ENCODE results near the gene SCO2.

SCO2 gene

GRCh38 chr22:50525104-50525857 lies at the start of gene SCO2:
Gene SCO2 (minus strand): TSS chr22:50525598. CDS start chr22:50524411, 1,187 bp downstream.
- Histone ChIP-seq H3K27ac (ENCODE audit: poor library complexity, severe bottlenecking) (peak within 1 kb of the TSS; percentile 81), H3K36me3 (ENCODE audit: low read depth) (peaks cover 8% of the 10 kb centered on the region)

GRCh38 chr22:50574383-50574755 lies 49.0 kb upstream of the SCO2 start:
- peaks cover 20% of the 10 kb centered on the region for H3K36me3 ChIP-seq (ENCODE audit: low read depth)
- TF ChIP-seq CTCF (IDR thresholded peaks at IDR 0.05; ENCODE audit: poor library complexity, severe bottlenecking): no peak
- no peaks in the 10 kb centered on the region for H3K9me3 ChIP-seq (ENCODE audit: severe bottlenecking)
- no peaks in the 10 kb centered on the region for H3K27me3 ChIP-seq (ENCODE audit: insufficient read depth, poor library complexity, severe bottlenecking)
- H3K27ac ChIP-seq (ENCODE audit: poor library complexity, severe bottlenecking): no peak overlapping the region
- DNase-seq (ENCODE audit: low spot score) (no peak), ATAC-seq (ENCODE audit: low read depth) (no peak)
- no peak overlapping the region for H3K4me3 ChIP-seq (ENCODE audit: severe bottlenecking)
- H3K4me1 ChIP-seq (ENCODE audit: insufficient read depth, poor library complexity, severe bottlenecking): no peaks in the 10 kb centered on the region

More at GRCh38 chr22:50525104-50525857, at the start of gene SCO2:
- TF ChIP-seq CTCF (IDR thresholded peaks at IDR 0.05; ENCODE audit: poor library complexity, severe bottlenecking): no peak
- peak within 1 kb of the TSS; percentile 51 for H3K4me3 ChIP-seq (ENCODE audit: severe bottlenecking)
- no peaks in the 10 kb centered on the region for H3K27me3 ChIP-seq (ENCODE audit: insufficient read depth, poor library complexity, severe bottlenecking)
- DNase-seq (ENCODE audit: low spot score): peak; percentile 95
- H3K4me1 ChIP-seq (ENCODE audit: insufficient read depth, poor library complexity, severe bottlenecking): no peaks in the 10 kb centered on the region
- no peaks in the 10 kb centered on the region for H3K9me3 ChIP-seq (ENCODE audit: severe bottlenecking)
- ATAC-seq (ENCODE audit: low read depth): peak; percentile 45

- peaks cover 14% of the 10 kb centered on the region for H3K36me3 ChIP-seq (ENCODE audit: low read depth)
Observed at GRCh38 chr22:50573491-50574382, 48.3 kb upstream of the SCO2 start.

GRCh38 chr22:50572965-50573364 lies 47.6 kb upstream of the SCO2 start:
- H3K36me3 ChIP-seq (ENCODE audit: low read depth): peaks cover 12% of the 10 kb centered on the region
- H3K4me3 ChIP-seq (ENCODE audit: severe bottlenecking): no peak overlapping the region
- no peaks in the 10 kb centered on the region for H3K27me3 ChIP-seq (ENCODE audit: insufficient read depth, poor library complexity, severe bottlenecking)
- no peaks in the 10 kb centered on the region for H3K4me1 ChIP-seq (ENCODE audit: insufficient read depth, poor library complexity, severe bottlenecking)
- TF ChIP-seq CTCF (IDR thresholded peaks at IDR 0.05; ENCODE audit: poor library complexity, severe bottlenecking): no peak
- no peaks in the 10 kb centered on the region for H3K9me3 ChIP-seq (ENCODE audit: severe bottlenecking)
- ATAC-seq (ENCODE audit: low read depth): no peak
- no peak overlapping the region for H3K27ac ChIP-seq (ENCODE audit: poor library complexity, severe bottlenecking)
- no peak for DNase-seq (ENCODE audit: low spot score)

More at GRCh38 chr22:50573491-50574382, 48.3 kb upstream of the SCO2 start:
- no peak for TF ChIP-seq CTCF (IDR thresholded peaks at IDR 0.05; ENCODE audit: poor library complexity, severe bottlenecking)
- H3K27ac ChIP-seq (ENCODE audit: poor library complexity, severe bottlenecking): no peak overlapping the region
- no peak for ATAC-seq (ENCODE audit: low read depth)
- no peaks in the 10 kb centered on the region for H3K27me3 ChIP-seq (ENCODE audit: insufficient read depth, poor library complexity, severe bottlenecking)
- H3K4me1 ChIP-seq (ENCODE audit: insufficient read depth, poor library complexity, severe bottlenecking): no peaks in the 10 kb centered on the region
- H3K9me3 ChIP-seq (ENCODE audit: severe bottlenecking): no peaks in the 10 kb centered on the region
- H3K4me3 ChIP-seq (ENCODE audit: severe bottlenecking): no peak overlapping the region
- no peak for DNase-seq (ENCODE audit: low spot score)
